ENCODE measurements around the gene CIRBP. TPM values are rescaled to one million over a fixed set of nuclear protein-coding genes. Genes with fewer than 3 reads are reported as not detected.

CIRBP gene
- total and polyA plus RNA-seq, 9 of the 15 experiments (the other 6 are each of a cell fraction or from before 2014, with no cell fraction given) = 20.5 to 327 (median 176) TPM

DNA sequence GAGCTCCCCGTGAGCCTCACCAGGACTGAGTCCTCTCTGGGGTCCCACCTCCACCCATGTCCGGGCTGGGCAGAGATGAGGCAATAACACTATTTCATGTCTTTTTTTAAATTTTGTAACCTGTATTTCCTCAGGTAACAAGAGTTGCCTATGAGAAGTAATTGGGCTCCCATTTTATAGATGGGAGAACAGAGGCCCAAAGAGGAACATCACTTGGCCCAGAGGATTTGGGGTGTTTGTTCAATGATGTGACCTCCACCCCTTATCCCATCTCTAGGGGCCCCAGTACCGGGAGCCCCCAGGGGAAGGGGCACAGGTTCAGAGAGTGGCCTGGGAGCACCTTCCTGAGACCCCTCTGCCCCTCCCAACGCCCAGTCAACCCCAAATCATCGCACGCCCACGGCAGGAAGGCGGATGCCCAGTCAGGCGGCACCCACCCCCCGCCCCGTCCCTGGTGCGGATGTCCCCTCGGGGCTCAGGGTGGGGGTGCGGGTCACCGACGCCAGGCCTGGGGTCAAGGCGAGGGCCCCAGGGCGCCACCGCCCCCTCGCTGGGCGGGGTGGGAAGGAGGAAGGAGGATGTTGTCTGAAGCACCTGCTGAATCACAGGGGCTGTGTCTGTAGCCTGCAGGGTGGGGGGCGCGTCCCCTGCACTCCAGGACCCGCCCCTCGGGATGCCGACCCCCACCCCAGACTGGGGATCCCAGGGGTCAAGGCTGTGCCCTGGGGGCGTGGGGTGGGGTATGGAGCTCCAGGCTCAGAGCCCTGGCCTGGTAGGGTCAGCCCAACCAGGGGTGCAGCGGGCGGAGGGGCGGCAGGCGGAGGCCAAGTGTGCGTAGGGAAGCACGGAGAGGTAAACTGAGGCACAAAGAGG is 9.0 kb upstream of the CIRBP start:
- Histone ChIP-seq H3K36me3 (ENCODE audit: control insufficient read depth, insufficient read depth, low read length) (peaks cover 34% of the 10 kb centered on the region; the same call in 2 of the 3 replicates), H2AFZ (ENCODE audit: low read depth, low read length) (0 out of 2 replicates have a peak overlapping the region, but pooled peaks have one; percentile 18), H3K9ac (ENCODE audit: insufficient read depth in 1 of 2, low read depth in 2 of 2, low read length in 2 of 2) (peak overlapping the region in 1 of 2 experiments; percentile 90; a peak in 2 of 4 replicates), H4K20me1 (replicated peaks; ENCODE audit: control insufficient read depth, insufficient read depth, low read length) (0 out of 2 replicates have a peak, but pooled peaks cover 7% of the 10 kb centered on the region), H3K4me1 (replicated peaks in 1 of 2; ENCODE audit: control insufficient read depth in 2 of 2, insufficient read depth in 2 of 2, low read length in 2 of 2) (peaks cover 53 to 95% of the 10 kb centered on the region in 2 experiments), H3K9me3 (replicated peaks; ENCODE audit: control insufficient read depth, insufficient read depth, low read depth, low read length) (no peaks in the 10 kb centered on the region), H3K79me2 (ENCODE audit: control insufficient read depth, insufficient read depth, low read length) (peaks cover 29% of the 10 kb centered on the region), H3K4me3 (no peak overlapping the region; the same call in none of the 2 replicates), H3K27ac (ENCODE audit: extremely low read depth, low read depth, low read length) (peak overlapping the region; percentile 68; the same call in 2 of the 3 replicates), H3K9me1 (ENCODE audit: control insufficient read depth, insufficient read depth, low read length) (no peaks in the 10 kb centered on the region), H3K27me3 (ENCODE audit: control insufficient read depth in 2 of 2, insufficient read depth in 2 of 2, low read length in 2 of 2) (no peaks in the 10 kb centered on the region), H3K4me2 (ENCODE audit: insufficient read depth, low read length) (peak overlapping the region; percentile 60)
- no peak for ATAC-seq
- in situ Hi-C loops (cut with MboI) = no loop called here
- intact Hi-C loops (cut with micrococcal nuclease) = no loop called here
- no peak for DNase-seq (ENCODE audit: extremely low read depth in 1 of 4, low spot score in 3 of 4)
- FAIRE-seq = peak; percentile 76
- CTCF ChIA-PET (ENCODE audit: low intra/inter-chr PET ratio) = no interaction called here
- no TSS peak for BruUV-seq (replicated peaks)
- POLR2A ChIA-PET = interaction anchor here (1.9 to 2.1 kb wide), 2 partner anchors 9 to 12 kb away, joined by 8 to 9 read pairs; partner anchors contain the start of gene CIRBP
- WGBS (ENCODE audit: insufficient coverage, low coverage, missing lambda C conversion rate) = 33% methylated on average over 5 of the region's 33 CpGs
- no peak for TF ChIP-seq ELF4 (CRISPR knock-in tag; IDR thresholded peaks at IDR 0.05)
- TF ChIP-seq STAT5B (CRISPR knock-in tag; IDR thresholded peaks at IDR 0.05) = no peak
- TF ChIP-seq, protein P1, sequence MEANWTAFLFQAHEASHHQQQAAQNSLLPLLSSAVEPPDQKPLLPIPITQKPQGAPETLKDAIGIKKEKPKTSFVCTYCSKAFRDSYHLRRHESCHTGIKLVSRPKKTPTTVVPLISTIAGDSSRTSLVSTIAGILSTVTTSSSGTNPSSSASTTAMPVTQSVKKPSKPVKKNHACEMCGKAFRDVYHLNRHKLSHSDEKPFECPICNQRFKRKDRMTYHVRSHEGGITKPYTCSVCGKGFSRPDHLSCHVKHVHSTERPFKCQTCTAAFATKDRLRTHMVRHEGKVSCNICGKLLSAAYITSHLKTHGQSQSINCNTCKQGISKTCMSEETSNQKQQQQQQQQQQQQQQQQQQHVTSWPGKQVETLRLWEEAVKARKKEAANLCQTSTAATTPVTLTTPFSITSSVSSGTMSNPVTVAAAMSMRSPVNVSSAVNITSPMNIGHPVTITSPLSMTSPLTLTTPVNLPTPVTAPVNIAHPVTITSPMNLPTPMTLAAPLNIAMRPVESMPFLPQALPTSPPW (CRISPR knock-in tag; IDR thresholded peaks at IDR 0.05) = no peak
- TF ChIP-seq RFX1 (IDR thresholded peaks at IDR 0.05) = no peak
- TF ChIP-seq, protein P2, sequence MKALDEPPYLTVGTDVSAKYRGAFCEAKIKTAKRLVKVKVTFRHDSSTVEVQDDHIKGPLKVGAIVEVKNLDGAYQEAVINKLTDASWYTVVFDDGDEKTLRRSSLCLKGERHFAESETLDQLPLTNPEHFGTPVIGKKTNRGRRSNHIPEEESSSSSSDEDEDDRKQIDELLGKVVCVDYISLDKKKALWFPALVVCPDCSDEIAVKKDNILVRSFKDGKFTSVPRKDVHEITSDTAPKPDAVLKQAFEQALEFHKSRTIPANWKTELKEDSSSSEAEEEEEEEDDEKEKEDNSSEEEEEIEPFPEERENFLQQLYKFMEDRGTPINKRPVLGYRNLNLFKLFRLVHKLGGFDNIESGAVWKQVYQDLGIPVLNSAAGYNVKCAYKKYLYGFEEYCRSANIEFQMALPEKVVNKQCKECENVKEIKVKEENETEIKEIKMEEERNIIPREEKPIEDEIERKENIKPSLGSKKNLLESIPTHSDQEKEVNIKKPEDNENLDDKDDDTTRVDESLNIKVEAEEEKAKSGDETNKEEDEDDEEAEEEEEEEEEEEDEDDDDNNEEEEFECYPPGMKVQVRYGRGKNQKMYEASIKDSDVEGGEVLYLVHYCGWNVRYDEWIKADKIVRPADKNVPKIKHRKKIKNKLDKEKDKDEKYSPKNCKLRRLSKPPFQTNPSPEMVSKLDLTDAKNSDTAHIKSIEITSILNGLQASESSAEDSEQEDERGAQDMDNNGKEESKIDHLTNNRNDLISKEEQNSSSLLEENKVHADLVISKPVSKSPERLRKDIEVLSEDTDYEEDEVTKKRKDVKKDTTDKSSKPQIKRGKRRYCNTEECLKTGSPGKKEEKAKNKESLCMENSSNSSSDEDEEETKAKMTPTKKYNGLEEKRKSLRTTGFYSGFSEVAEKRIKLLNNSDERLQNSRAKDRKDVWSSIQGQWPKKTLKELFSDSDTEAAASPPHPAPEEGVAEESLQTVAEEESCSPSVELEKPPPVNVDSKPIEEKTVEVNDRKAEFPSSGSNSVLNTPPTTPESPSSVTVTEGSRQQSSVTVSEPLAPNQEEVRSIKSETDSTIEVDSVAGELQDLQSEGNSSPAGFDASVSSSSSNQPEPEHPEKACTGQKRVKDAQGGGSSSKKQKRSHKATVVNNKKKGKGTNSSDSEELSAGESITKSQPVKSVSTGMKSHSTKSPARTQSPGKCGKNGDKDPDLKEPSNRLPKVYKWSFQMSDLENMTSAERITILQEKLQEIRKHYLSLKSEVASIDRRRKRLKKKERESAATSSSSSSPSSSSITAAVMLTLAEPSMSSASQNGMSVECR (CRISPR knock-in tag; IDR thresholded peaks at IDR 0.05) = 0 out of 2 replicates have a peak, but pooled peaks have one; percentile 52
- TF ChIP-seq CREM (IDR thresholded peaks at IDR 0.05; ENCODE audit: low read depth) = peak; percentile 27; the same call in 1 of the 2 replicates
- TF ChIP-seq, protein P3, sequence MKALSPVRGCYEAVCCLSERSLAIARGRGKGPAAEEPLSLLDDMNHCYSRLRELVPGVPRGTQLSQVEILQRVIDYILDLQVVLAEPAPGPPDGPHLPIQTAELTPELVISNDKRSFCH (CRISPR knock-in tag; IDR thresholded peaks at IDR 0.05) = no peak
- TF ChIP-seq, protein P3 (tag; IDR thresholded peaks at IDR 0.05) = no peak
- TF ChIP-seq FUS (optimal IDR thresholded peaks at IDR 0.05; ENCODE audit: low read depth, low read length) = no peak
- TF ChIP-seq, protein P4, sequence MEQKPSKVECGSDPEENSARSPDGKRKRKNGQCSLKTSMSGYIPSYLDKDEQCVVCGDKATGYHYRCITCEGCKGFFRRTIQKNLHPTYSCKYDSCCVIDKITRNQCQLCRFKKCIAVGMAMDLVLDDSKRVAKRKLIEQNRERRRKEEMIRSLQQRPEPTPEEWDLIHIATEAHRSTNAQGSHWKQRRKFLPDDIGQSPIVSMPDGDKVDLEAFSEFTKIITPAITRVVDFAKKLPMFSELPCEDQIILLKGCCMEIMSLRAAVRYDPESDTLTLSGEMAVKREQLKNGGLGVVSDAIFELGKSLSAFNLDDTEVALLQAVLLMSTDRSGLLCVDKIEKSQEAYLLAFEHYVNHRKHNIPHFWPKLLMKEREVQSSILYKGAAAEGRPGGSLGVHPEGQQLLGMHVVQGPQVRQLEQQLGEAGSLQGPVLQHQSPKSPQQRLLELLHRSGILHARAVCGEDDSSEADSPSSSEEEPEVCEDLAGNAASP (IDR thresholded peaks at IDR 0.05) = no peak
- TF ChIP-seq, protein P5, sequence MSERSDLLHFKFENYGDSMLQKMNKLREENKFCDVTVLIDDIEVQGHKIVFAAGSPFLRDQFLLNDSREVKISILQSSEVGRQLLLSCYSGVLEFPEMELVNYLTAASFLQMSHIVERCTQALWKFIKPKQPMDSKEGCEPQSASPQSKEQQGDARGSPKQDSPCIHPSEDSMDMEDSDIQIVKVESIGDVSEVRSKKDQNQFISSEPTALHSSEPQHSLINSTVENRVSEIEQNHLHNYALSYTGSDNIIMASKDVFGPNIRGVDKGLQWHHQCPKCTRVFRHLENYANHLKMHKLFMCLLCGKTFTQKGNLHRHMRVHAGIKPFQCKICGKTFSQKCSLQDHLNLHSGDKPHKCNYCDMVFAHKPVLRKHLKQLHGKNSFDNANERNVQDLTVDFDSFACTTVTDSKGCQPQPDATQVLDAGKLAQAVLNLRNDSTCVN (CRISPR knock-in tag; IDR thresholded peaks at IDR 0.05) = no peak

All from K562 (cell line).